GM21529 (cell line): ENCODE measurements around the gene TRIM54.
A peak's percentile ranks its signal among the peaks of the same experiment; 100 is the strongest.
"Not testable (repeated sequence)": the region's sequence is repeated elsewhere in the genome, so short reads cannot be mapped to it uniquely, and the experiment has no call there.

Experiments used
- ATAC-seq: cut with Tn5 transposase; IDR thresholded peaks from one replicate; pipeline ENCODE4 v1.9.1; 2021; ENCODE audit not compliant: unreplicated experiment

Gene TRIM54

DNA sequence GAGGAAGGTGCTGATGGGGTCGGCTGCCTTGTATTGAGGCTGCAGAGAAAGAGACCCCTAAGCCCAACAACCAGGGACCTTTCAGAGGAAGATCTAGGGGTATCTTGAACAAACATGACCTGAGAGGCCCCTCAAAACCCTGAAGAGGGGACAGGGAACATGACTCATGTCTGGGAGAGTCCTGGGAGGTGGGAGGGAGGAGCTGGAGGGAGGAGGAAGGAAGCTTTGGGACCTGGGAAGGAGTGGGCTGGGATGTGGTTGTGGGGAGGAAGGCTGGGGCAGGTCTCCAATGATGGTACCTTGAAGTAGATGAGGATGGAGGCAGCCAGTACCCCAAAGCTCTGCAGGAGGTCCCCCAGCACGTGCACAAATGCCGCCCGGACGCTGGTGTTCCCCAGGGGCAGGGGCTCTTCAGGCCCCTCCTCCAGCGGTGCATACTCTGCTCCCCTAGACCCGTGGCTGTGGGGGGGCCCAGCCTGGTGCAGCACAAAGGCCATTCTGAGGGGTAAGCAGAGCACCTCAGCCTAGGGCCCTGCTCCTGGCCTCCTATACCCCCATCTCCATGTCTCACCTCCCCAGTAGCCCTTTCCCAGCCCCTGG, 25.3 kb upstream of the TRIM54 start:
- ATAC-seq = no peak

- ATAC-seq = no peak
Measured at GRCh38 chr2:27258051-27258450, 24.2 kb upstream of the TRIM54 start.

DNA sequence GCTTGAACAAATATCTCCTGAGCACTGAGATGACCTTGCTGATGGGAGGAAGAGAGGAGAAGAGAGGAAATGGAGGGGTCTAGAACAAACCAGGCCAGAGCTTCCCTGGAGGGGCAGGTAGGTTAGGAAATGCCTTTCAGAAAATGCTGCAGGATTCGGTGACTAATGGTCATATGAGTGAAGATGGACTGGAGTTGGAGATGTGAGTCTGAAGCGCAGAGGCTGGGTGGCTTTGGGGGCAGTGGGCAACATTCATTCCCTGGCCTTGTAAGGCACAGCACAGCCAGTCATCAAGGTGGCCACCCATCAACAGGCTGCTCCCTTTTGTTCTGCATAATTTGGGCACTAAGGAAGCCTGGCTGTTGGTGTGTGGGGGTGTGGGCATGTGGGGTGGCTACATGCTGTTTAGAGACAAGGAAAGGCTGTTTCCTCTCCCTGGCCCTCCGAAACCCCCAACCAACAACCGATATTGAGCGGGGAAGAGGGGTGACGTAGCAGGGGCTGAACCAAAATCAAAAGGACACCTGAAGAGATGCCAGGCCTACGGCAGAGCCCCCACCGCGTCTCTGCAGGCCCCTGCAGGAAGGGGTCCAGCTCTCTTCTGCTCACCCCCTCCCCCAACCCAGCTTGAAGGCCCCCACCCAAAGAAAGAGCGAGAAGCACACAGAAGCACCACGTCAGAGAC, 20.8 kb upstream of the TRIM54 start:
- no peak for ATAC-seq

GRCh38 chr2:27261926-27262298, 20.3 kb upstream of the TRIM54 start:
- no peak for ATAC-seq

DNA sequence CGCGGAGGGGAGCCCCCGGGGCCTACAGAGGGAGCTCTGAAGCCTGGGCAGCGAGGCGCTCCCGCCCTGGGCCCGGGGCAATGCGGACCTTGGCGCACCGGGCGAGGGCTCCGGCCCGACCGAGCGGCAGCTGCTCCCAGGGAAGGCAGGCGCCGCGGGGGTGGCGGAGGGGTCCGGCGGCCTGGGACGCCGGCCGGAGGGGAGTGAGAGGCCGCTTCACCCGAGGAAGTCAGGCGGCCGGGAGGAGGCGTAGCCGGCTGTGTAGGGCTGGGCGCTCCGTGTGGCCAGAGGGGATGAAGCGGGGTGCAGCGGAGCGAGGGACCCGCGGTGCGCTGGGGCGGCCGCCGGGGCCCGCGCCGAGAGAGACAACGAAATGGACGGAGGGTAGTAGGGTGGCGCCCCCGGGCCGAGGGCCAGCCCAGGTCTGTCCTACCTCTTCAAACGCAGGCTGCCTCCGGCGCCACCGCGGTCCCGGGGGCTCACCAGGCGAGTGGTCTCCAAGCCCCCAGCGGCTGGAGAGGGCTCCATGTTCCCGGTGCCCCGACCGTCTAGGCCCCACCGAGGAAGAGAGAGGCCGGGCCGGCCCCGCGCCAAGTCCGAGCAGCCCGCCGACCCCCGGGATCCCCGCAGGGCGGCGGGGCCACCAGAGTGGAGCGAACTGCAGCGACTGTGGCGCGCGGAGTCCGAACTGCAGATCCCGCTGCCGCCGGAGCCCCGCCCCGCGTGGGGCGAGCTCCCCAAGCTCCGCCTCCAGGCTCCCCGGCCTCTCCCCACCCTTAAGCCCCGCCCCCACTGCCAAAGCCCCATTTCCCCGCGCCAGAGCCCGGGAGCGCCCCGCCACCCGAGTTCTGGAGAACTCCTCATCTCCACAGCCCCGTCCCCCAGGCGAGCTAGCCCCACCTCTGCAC, 19.6 kb upstream of the TRIM54 start, which contains the start of gene SLC30A3:
Gene SLC30A3 (minus strand): TSS at position 669 of the 908 bp plus-strand sequence. CDS start 141 bp downstream, at position 528.
- ATAC-seq = no peak

- no peak for ATAC-seq
Measured at GRCh38 chr2:27263287-27264252, 18.7 kb upstream of the TRIM54 start.

DNA sequence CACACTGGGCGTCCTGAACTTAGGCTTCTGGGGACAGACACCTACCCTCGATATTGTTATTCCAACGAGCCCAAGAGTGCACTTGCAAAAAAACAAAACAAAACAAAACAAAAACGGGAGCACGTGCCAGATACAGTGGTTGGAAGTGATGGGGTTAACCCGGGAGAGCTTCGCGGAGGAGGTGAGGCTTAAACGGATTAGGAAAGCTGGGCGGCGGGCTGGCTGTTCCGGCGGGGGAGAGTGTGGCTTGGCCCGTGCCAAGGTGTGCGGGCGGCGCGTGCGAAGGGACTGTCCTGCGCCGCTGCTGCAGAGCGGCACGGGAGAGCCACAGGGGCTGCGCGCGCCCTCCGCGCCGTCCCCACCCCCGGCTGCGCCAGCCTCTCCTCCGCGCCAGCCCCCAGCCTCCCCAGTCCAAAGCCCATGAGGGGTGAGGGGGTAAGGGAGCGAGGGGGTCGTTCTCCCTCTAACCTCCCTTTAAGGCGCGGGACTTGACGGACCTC, 17.9 kb upstream of the TRIM54 start:
- ATAC-seq = no peak

DNA sequence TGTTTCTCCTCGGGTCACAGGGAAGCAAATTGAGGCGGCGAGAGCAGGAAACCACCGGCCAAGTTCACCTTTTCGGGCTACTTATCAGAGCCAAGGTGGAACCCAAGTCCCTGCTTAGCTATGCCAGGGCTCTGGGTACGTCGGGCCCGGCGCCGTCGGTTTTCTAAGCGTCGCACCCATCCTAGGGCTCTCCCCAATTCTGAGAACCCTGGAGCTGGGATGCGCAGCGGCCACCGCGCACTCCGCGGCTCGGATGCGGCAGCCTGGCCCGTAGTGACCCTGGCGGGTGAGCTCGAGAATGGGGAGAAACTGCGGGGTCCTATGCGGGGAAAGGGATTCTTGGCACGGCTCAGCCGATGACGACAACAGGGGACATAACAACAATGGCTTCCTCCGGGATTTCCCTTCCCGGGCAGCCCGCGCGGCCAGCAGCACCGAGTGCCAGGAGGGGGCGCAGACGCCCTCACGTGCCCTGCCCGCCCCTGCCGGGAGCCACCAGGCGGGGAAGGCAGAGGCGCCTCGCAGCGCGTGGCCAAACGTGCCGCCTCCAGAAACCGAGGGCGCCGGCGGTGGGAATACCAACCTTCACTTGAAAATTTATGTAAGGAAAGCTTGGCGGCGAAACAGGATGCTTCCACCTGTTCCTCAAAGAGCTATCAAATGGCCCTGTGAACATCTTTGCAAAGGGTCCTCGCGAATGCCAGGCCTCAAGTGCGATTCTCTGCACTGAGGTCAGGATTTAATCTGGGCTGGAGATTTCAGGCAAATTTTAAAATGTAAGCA, 17.3 kb upstream of the TRIM54 start:
- ATAC-seq = peak; percentile 55

GRCh38 chr2:27265536-27265870, 16.7 kb upstream of the TRIM54 start:
- no peak for ATAC-seq

GRCh38 chr2:27268296-27268695, 13.9 kb upstream of the TRIM54 start:
- ATAC-seq = not testable (repeated sequence)

- ATAC-seq = no peak
Measured at GRCh38 chr2:27270131-27270530, 12.1 kb upstream of the TRIM54 start.

DNA sequence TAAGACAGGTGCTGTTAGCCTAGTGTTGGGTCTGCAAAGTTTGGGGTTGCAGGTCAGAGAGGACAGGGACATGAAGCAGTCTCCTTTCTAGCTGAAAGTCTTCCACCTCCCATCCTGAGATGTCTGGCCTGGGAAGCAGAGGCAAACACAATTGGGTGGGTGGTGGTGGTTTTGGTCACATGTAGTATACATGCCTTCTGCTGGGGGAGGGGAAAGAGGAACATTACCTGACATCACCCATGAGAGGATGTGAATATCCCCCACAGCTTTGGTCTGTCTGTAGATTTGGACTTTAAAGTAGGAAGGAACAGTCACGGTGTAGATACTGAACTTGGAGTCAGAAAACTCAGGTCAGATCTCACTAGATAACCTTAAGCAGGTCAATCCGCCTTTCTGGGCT, 11.6 kb upstream of the TRIM54 start:
- ATAC-seq = no peak

DNA sequence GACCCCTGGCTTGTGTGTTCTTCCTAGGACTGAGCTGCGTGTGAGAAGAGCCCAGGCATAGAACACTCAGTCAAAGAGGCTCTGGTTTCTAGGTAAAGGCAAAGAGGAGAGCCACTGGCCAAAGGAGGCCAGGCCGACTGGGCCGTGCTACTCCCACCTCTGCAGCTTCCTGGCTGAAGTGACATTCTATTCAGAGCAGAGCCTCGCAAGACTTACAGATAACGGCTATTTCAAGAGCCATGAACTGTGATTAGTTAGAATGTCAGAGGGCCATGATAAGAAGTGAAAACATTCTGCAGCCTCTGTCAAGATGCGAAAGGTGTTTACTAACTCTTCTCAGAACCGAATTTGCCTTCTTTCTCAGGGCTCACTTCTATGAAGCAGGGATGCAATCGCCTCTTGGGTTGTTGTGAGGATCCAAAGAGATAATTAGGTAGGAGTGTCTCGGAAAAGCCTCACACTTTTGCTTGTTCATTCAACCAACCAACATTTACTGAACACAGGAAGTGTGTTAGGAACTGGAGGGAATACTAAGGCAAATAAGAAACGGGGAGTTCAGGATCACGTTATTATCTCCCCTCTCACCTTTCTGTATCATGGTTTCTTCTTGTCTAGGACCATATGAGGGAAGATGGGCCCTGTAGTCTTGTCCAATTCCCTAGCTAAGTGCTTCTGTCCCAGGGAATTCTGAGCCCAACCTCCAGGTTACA, 10.4 kb upstream of the TRIM54 start:
- no peak for ATAC-seq

- ATAC-seq = not testable (repeated sequence)
Measured at GRCh38 chr2:27272537-27273522, 9.4 kb upstream of the TRIM54 start.

GRCh38 chr2:27275211-27276150, 6.7 kb upstream of the TRIM54 start, which contains the start of gene DNAJC5G:
TSS of gene DNAJC5G (plus strand) at chr2:27275433. CDS start at chr2:27276729, 1,296 bp downstream.
- ATAC-seq = no peak

GRCh38 chr2:27278010-27278409, 4.2 kb upstream of the TRIM54 start:
- no peak for ATAC-seq

GRCh38 chr2:27280826-27281225, 1.4 kb upstream of the TRIM54 start:
- ATAC-seq = no peak
